ENCODE results near the gene LRP1.

Gene LRP1

DNA sequence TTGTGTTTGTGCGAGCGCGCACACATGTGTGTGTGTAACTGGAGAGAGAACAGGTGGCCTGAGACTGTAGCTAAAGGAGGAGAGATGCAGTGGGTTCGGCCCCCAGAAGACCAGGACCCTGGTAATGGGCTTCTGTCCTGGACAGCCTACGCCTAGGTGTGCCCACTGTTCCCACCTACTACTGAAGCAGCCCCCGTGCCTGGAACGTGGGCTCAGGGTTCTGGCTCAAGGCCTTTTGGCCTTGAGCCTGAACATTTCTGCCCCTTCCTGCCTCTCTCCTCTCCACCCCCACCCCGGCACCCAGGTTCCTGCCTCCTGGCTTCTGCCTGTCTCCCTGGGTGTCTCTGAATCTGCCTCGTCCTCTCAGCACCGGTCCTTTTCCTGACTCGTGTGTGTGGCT, 86.8 kb downstream of the LRP1 start:
- no peak for FAIRE-seq

DNA sequence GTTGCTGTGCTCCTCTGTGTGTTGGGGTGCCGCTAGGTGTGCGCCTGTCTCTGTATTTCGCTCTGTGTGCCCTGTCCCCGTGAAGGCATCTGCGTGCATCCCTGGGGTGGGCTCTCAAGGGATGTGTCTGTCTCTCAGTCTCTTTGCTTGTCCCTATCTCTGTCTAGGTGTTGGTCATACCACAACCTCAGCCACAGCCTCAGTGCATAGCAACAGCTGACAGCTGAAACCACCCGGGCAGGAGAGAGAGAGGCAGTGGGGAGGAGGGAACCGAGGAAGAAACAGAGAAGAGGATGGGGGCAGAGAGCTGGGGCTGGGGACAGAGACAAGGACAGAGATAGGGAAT, 87.4 kb downstream of the LRP1 start:
- no peak for FAIRE-seq

GRCh38 chr12:57216014-57216911, 88.0 kb downstream of the LRP1 start, which contains the start of gene NXPH4:
Gene NXPH4 (plus strand): TSS chr12:57216794. CDS start chr12:57216970, 176 bp downstream.
- no peak for FAIRE-seq

GRCh38 chr12:57216921-57217879, 88.9 kb downstream of the LRP1 start:
- no peak for FAIRE-seq

DNA sequence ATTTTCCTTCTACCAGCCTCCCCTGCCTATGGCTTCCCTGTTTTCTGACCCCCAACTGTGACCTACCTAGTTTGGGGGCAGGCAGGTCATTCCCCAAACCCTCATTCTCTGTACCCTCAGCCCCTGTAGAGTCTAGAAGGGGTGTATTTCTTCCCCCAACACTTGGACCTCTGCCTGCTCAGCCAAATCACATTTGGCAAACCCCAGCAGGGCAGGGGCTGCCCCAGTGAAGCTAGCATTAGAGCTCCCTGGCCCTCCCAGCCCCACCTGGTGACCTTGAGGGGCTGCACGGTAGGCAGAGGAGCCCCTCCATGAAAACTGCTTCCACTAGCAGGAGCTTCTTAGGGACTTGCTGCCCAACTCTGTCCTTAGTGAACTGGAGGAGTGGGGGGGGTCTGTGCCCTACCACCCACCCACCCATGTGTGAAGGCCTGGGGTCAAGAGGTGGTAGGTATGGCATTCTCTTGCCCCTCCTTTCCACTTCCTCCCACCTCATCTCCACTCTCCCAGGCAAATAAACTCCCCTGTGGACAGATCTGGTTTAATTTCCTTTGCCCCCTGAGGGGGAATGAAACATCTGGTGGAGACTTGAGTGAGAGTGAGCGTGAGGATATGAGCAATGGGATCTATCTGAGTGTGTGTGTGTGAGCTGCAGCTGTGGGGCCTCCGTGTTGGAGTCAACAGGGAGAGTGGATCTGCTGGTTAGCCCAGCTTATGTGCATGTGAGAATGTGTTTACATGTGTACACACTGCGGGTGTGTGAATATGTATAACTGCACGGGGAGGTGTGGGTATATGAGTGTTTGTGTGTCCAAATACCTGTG, 90.0 kb downstream of the LRP1 start:
- FAIRE-seq, result no peak

GRCh38 chr12:57219205-57219992, 91.1 kb downstream of the LRP1 start:
- no peak for FAIRE-seq

DNA sequence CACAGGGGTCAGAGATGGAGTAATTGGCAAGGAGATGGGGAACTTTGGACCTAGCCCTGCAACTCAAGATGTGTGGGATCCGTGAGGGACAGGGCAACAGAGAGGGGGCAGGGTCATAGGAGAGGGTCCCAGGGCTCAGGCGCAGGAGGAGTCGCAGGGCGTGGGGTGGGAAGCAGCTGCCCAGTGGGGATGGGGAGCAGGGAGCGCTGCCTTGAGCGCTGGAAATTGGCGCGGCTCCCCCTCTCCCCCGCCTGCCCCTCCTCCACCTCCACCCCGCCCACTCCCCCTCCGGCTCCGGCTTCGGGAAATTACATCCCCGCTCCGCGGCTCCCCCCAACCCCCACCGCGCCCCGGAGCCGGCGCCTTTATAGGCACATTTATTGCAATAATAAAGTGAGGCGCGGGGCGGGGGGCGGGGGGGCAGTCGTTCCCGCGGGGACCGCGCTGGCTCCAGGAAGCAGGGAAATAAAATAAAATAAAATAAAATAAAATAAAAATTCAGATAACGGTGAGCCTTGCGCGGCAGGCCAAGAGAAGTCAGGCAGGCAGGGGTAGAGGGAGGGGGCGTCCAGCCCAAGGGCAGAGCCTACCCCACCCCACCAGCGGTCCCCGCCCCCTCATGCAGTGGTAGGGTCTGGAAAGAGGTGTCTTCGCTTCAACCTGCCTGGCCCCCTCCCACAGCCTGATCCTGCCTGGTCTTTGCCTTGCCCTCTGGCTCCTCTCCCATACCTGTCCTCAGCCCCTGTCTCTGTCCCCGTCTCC, 91.9 kb downstream of the LRP1 start:
- no peak for FAIRE-seq

DNA sequence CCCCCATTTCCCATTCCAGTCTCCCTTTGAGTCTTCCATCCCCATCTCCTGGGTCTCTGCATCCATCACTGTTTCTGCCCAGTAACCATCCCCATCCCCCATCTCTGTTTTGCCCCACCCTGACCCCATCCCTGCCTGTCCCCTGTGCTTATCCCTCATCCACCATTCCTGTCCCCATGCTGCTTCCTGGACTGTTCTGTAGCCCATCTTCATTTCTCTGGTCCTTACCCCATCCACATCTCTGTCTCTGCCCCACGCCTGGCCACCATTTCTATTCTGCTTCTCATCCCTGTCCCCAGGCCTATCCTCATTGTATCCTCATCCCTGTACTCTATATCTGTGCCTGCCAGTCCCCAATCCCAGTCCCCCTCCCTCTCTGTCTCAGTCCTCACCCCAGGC, 92.5 kb downstream of the LRP1 start:
- no peak for FAIRE-seq

DNA sequence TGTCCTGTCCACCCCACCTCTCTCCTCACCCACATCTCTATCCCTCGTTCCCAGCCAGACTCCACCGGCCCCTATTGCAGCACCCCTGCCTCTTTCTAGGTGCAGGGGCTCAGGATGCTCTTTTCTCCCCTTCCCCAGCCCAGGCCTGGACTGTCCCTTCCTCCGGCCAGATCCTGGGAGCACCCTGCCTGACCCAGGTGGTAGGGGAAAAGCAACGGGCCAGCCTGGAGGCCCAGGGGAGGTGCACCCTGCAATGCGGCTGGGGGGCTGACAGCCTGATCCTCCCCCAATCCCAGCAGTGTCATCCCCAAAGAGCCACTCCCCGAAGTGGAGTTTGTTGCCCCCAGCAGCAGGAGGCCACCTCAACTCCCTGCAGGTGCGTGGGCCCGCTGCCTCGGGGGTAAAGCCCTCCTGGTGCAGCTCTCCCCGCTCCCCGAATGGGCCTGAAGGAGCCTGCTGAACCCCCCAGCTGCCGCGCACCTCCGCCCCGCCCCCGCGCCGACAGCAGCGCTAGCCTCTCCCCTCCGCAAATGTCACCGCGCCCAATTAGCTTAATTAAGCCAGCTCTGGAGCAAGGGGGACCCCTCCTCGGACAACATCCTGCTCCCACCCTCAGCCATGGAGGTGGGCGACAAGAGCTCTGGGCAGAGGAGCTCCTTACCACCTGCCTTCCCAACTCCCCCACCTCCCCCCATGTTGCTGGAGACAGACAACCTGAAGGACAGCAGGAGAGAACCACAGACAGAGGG, 93.1 kb downstream of the LRP1 start:
- FAIRE-seq, result no peak

DNA sequence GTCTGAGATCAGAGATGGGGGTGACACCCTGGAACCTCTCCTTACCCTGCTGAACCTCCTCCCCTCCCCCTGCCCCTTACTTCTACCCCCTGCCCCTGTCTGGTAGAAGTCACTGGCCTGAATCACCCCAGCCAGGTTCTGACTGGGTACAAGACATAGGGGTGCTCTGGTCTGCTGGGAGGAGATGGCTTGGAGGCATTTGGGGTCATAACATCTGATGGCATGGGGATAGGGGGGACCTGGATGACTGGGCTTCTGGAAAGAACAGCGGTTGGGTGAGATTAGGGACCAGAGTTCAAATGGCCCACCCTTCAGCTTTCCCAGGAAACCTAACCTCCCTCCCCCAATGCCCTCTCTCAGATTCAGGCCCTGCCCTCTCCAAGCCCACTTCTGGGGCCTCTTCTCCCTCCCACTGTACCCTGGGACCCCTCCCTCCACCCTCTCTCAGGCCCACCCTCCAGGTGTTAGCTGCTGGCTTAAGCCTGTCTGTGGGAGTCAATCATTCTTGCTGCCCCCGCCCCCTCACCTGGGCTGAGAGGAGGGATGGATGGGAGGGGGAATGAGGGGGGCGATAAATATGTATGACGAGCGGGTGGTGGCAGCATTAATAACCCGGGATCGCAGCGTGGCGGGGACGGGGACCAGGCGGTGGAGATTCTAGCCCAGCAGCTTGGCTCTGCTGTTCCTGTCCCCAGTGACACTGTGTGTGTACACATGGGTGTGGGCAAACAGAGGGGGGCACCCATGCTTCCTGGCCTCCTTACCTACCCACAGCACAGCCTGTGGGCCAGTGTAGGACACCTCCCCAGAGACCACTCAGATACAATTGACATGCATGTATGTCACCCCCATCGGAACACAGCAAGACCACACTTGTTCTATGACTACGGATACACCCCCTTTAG, 94.3 kb downstream of the LRP1 start:
- no peak for FAIRE-seq

- FAIRE-seq, result no peak
Observed at GRCh38 chr12:57223191-57224165, 95.2 kb downstream of the LRP1 start.

- no peak for FAIRE-seq
Observed at GRCh38 chr12:57224278-57224972, 96.1 kb downstream of the LRP1 start.

DNA sequence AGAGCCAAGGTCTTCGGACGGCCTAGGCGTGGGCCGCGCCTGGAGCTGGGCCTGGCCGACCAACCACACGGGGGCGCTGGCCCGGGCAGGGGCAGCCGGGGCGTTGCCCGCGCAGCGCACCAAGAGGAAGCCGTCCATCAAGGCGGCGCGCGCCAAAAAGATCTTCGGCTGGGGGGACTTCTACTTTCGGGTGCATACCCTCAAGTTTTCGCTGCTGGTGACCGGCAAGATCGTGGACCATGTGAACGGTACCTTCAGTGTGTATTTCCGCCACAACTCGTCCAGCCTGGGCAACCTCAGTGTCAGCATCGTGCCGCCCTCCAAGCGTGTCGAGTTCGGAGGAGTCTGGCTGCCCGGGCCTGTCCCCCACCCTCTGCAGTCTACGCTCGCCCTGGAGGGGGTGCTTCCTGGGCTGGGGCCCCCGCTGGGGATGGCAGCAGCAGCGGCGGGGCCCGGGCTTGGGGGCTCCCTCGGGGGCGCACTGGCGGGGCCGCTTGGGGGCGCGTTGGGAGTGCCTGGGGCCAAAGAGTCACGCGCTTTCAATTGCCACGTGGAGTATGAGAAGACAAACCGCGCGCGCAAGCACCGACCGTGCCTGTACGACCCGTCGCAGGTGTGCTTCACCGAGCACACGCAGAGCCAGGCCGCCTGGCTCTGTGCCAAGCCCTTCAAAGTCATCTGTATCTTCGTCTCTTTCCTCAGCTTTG, 96.8 kb downstream of the LRP1 start:
- FAIRE-seq, result no peak

DNA sequence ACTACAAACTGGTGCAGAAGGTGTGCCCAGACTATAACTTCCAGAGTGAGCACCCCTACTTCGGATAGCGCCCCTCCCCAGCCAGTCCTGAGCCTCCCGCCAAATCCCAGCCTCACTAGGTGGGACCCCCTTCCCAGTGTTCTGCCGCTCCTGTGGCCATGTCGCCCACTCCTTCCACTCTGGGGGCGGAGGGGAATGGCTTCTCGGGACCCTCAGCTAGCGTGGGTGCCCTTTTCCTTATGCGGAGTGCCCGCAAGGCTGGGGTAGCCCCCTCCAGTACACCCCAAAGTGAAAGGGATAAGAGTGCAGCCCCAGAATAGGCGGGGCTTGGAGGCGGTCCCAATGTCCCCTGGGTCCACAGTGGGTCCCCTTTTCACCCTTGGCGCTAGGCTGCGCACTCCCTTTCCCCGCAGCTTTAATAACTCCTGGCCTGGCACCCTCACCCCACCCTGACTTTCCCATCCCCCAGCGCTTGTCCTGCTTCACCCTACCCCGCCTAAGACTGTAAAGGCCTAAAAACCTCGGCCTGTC, 97.5 kb downstream of the LRP1 start:
- no peak for FAIRE-seq

- FAIRE-seq, result no peak
Observed at GRCh38 chr12:57226588-57227314, 98.5 kb downstream of the LRP1 start.

All from colon (tissue), 2 donors.